Esophagus muscularis mucosa (tissue), 3 donors: ENCODE measurements around the gene GRIK4.

Source experiments
- CTCF ChIP-seq, 3 experiments: fragments of 200-600 bp in 2 of 3; fragments of 450-650 bp in 1 of 3; sonication (generic) in 2 of 3; IDR thresholded peaks; one replicate each; pipeline ENCODE4 v1.5.1; 2017 to 2019; ENCODE audit warnings: antibody characterized with exemption in 3 of 3, mild to moderate bottlenecking in 2 of 3, moderate library complexity in 1 of 3
- POLR2A ChIP-seq: fragments of 450-650 bp; IDR thresholded peaks from one replicate; pipeline ENCODE4 v1.6.1; 2017; ENCODE audit warnings: antibody characterized with exemption, moderate library complexity, mild to moderate bottlenecking, low read depth

GRCh38 chr11:120904116-120904515, 392.6 kb downstream of the GRIK4 start:
- TF ChIP-seq POLR2A = no peak
- no peak for TF ChIP-seq CTCF (IDR thresholded peaks at IDR 0.05)
